Effector CD4-positive, alpha-beta T cell (primary cell): ENCODE data around the gene ITIH4.

Experiments
- DNase-seq: peaks from one replicate; pipeline ENCODE4 v3.0.0-alpha.2; 2020

ITIH4 gene

DNA sequence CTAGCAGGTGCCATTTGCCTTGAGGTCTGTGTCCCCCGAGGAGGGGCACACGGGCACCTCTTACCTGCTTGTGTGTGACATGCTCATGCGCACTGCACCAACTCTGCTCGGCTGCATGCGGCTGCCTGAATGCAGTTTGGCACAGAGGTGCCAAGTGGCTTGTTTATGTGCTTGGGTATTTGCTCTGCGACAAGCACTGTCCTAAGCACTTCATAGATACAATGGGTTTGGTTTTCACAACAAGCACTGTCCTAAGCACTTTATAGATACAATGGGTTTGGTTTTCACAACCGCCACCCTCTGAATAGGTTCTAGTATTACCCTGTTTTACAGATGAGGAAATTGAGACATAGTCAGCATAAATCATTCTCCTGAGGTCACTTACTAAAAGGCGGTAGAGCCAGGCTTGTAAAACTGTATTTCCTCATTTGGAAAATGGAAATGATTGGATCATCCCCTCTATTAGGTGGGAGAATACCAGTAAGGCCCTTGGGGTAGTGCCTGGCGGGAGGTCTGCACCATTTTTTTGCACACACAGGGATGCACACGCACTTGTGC is 487 bp downstream of the ITIH4 start:
- no peak for DNase-seq

- no peak for DNase-seq
Measured at GRCh38 chr3:52829482-52829881, 990 bp downstream of the ITIH4 start.

DNA sequence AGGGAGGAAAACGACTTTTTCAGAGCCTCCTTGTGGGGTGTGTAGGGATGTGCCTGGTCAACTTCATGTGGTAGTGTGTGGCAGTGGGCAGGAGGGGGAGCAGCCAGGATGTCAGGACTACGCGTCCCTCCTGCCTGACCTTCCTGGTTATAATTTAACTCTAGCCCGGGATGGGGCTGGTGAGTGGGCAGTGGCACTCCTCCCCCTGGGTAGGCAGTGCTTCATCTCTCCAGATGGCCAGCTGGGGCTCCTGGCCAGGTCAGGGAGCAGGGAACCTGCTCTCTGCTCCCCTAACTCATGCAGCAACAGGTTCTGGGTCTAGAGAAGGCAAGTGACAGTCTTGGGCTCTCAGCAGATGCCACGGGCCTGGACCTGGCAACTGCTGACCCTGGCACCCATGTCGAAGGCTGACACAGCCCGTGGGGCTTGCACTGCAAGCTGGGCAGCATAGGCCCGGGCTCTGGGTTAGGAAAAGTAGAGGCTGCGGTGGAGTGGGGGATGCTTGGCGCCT is 2.6 kb downstream of the ITIH4 start:
- no peak for DNase-seq

DNA sequence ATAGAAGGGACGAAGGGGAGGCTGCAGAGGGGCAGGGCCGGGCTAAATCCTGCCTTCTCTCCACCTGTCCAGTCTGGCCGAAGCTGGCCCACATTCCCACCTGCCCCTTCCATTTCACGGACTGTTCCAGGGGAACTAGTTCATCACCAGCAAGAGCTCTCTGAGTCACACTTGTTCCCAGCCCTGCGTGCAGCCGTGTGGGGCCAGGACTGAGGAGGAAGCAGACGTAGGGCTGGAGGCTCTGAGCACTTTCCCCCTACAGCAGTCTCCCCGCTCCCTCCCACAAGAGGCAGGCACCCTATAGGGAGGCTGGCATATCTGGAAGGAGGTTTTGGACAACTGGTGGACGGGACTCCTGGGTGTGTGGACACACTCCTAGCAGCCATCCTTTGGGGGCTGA is 3.0 kb downstream of the ITIH4 start:
- no peak for DNase-seq

DNA sequence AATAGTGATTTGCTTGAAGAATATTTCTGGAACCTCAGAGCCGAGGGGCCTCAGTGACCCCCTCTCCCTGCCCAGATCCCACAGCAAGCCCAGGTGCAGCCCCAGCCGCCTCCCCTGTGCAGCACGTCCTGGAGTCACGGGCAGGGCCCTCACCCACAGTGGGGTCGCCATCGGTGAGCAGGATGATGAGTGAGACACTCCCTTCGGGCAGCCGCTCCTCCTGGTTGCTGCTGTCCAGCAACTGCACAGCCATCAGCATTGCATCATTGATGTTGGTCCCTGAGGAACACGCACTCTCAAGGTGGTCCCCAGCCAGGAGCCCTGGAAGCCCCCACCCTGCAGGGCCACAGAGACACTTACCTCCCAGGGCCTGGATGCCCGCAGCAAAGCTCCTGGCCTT is 6.4 kb downstream of the ITIH4 start:
- DNase-seq: no peak

GRCh38 chr3:52822363-52822762 is 8.1 kb downstream of the ITIH4 start:
- DNase-seq: no peak

- DNase-seq: no peak
Measured at GRCh38 chr3:52820736-52821135, 9.7 kb downstream of the ITIH4 start.

DNA sequence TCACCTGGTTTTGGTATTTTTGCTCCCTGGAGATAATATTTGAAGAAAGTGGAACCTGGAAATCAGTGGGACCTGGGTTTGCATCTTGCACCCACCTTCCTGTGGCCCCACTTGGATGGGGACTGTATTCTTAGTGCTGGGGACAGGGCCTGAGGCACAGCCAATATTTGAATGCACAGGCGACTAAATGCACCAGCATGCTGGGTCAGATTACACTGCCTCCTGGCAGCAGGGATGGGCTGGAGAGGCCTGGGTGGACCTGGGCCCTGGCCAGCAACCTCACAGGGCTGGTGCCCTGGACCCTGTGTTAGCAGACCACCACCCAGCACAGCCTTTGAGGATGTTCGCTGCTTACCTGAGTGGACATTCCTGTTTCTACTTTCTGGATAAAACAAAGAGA is 10.5 kb downstream of the ITIH4 start:
- DNase-seq: no peak

DNA sequence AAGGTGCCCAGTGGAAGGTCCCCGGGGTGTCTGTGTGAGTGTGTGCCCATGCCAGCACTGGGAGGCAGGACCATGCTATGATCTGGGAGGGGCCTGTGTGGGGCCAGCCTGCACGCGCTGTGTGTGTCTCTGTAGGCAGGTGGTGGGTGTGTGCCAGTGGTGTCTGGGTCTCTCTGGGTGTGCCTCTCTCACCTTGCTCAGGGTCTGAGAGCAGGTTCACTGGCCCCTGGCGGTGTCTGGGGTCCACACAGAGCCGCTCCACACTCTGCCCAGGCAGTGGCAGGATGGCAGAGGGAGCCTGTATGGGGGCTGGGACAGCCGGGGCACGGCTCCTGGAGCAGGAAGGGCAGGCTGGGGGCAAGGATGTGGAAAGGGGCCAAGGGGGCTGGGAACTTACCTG is 12.6 kb downstream of the ITIH4 start:
- no peak for DNase-seq

- no peak for DNase-seq
Measured at GRCh38 chr3:52817221-52817620, 13.3 kb downstream of the ITIH4 start.

- DNase-seq: no peak
Measured at GRCh38 chr3:52816654-52817053, 13.8 kb downstream of the ITIH4 start.

GRCh38 chr3:52816199-52816598 is 14.3 kb downstream of the ITIH4 start:
- no peak for DNase-seq

GRCh38 chr3:52813810-52814209 is 16.7 kb downstream of the ITIH4 start:
- no peak for DNase-seq

DNA sequence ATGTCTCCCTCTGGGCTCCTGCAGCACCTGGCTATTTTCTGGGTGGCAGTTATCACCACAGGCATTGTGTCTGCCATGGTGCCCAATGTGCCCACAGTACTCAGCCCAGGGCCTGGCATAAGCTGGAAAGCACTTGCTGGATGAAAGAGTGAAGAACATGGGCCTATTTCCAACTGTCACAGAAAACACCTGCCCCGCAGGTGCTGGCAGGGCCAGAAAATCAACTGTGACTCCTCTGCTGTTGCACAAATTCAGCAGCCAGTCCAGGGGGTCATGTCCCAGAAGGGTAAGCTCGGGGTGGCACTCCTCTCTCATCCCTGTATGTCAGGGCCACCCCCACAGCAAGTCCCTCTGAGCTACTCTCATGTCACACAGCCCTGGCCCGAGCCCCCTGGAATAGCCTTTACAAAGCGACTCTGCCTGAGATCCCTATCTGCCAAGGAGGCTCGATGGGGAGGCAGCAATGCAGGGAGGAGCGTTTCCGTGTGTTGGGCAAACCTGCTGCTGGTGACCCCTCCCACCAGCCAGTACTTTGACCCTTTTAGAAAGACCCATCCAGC is 18.9 kb downstream of the ITIH4 start:
- no peak for DNase-seq

DNA sequence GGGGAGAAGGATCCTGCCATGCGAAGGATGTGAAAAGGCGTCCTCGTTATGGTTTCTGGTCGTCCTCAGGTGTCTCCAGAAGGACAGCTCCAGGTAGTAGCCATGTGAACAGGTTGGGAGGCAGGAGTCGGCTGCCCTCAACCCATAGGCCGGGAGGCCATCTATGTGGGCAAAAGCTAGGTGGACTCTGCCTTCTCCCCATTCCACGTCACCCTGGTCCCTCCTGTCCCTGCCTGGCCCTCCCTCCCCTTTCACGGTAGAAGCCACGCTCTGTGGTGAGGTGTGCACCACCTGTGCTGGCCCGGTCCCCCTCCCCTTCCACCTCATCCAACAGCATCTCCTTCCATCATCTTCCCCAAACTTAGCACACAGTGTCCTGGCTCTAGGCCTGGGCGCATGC is 19.5 kb downstream of the ITIH4 start:
- DNase-seq: no peak

- no peak for DNase-seq
Measured at GRCh38 chr3:52809662-52810377, 20.7 kb downstream of the ITIH4 start.

- DNase-seq: no peak
Measured at GRCh38 chr3:52809149-52809548, 21.3 kb downstream of the ITIH4 start.

DNA sequence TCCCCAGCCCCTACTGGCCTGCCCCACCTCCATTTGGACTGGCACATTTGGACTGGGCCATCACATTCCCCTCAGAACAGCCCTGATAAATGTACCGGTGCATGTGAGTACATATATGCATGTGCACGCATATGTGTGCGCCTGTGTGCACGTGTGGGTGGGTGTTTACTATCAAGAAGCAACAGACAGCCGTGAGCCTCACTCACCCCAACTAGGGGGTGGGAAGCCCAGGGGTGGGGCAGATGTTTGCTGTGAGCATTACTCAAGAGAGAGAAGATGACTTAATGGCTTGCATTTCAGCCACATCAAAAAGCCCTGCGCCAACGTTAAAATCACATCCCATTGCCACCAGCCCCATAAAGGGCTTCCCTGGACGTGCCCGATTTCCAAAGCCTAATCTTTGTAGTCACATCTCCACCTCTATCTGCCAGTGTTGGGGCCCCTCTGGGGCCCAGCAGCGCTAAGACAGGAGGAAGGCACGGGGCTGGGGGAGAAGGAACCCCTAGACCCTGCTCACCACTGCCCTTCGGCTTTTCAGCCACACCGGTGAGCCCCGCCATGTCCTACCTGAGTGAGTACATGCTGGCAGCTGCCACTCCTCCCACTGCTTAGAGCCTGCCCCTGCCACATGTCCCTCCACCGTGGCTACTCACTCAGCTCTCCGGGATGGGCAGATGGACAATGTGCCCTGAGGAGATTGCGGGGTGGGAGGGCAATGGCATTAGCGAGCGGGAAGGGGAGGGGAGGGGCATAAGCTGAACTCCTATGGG is 25.0 kb downstream of the ITIH4 start:
- DNase-seq: no peak

DNA sequence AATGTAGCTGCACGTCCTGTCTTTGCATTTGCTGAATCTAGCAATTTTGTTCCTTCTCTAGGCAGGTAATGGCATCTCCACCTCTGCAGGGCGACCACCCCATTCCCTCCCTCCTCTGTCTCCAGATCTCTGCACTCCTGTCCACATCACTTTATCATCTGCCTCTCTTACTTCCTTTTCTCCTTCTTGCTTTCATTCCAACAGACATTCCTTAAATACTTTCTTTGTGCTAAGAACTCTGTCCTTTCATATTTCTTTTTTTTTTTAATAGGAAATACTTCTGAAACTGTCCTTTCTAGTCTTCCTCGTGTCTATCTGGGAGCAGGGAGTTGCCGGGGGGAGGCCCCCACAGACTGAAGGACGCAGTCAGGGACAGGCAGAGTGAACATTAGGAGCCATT is 28.6 kb downstream of the ITIH4 start:
- no peak for DNase-seq

DNA sequence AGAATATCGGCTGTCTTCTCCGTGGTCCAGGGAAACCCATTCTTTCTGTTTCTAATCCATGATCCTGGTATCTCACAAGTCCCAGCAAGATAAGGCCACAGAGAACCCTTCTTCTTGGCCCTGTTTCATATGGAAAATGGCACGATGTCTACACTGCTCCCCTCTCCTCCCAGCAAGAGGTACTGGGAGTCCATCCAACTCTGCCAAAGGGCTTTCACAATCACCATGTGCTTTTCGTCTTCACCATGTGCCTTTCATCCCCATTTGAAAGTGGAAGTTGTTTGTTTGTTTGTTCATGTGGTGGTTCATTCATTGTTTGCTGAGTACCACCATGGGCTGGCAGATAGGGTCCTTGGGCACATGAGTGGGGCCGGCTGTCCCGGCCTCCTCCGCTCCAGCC is 30.4 kb downstream of the ITIH4 start:
- DNase-seq: no peak

- DNase-seq: no peak
Measured at GRCh38 chr3:52798978-52799476, 31.4 kb downstream of the ITIH4 start.

DNA sequence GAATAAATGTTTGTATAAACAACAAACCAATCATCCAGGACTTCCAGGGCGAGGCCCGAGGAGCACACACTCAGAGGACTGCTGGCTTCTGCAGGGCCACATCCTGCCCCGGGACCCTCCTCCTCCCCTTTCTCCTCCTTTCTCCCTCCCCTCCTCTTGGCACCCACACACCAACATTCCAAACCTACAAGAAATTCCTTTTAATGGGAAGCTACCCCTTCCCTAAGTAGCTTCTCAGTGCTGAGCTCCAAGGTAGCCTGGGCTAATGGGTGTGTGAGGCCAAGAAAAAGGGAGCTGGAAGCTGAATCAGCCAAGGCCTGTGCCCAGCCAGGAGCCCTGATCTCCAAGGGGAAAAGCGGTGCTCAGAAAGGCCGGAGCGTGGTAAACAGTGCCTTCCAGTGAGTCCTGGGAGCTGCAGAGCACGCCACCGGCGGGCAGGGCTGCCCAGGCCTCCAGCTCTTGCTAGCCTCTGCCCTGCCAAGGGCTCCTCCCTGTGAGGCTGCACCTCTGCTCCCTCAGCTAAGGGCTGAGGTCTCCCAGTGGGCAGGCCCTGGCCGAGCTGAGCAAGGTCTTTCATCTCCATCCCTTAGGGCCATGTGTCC is 32.0 kb downstream of the ITIH4 start:
- DNase-seq: no peak

- DNase-seq: no peak
Measured at GRCh38 chr3:52796411-52796810, 34.1 kb downstream of the ITIH4 start.
